ENCODE data around the gene CADM1. TPM values are rescaled to one million over a fixed set of nuclear protein-coding genes. Genes with fewer than 3 reads are reported as not detected.

Gene CADM1
- polyA plus RNA-seq, 2 donors = 1.9 to 3.8 TPM

- no peak overlapping the region for H3K4me3 ChIP-seq (ENCODE audit: low read depth in 1 of 2, low read length in 2 of 2)
- no peaks in the 10 kb centered on the region for H3K4me1 ChIP-seq (ENCODE audit: control insufficient read depth in 2 of 2, insufficient read depth in 2 of 2, low read length in 1 of 2)
- H3K27ac ChIP-seq (ENCODE audit: low read depth in 2 of 2, low read length in 1 of 2) = no peak overlapping the region
Measured at GRCh38 chr11:115208808-115209259, 295.4 kb downstream of the CADM1 start.

GRCh38 chr11:115207916-115208315 lies 296.3 kb downstream of the CADM1 start:
- H3K9me3 ChIP-seq (ENCODE audit: control insufficient read depth in 2 of 2, insufficient read depth in 1 of 2, low read depth in 1 of 2, low read length in 1 of 2) = no peaks in the 10 kb centered on the region
- no peaks in the 10 kb centered on the region for H3K27me3 ChIP-seq (ENCODE audit: control insufficient read depth in 1 of 2, insufficient read depth in 2 of 2, low read length in 2 of 2)
- no peaks in the 10 kb centered on the region for H3K4me1 ChIP-seq (ENCODE audit: control insufficient read depth in 2 of 2, insufficient read depth in 2 of 2, low read length in 1 of 2)
- H3K36me3 ChIP-seq (ENCODE audit: control insufficient read depth in 2 of 2, insufficient read depth in 2 of 2, low read length in 1 of 2) = no peaks in the 10 kb centered on the region
- H3K4me3 ChIP-seq (ENCODE audit: low read depth in 1 of 2, low read length in 2 of 2) = no peak overlapping the region
- WGBS, 2 donors = 94% methylated on average over 1 of the region's 1 CpG
- no peak overlapping the region for H3K27ac ChIP-seq (ENCODE audit: low read depth in 2 of 2, low read length in 1 of 2)

More at GRCh38 chr11:115208808-115209259, 295.4 kb downstream of the CADM1 start:
- 89 to 91% methylated on average over 3 of the region's 3 CpGs for WGBS, 2 donors
- Histone ChIP-seq H3K36me3 (ENCODE audit: control insufficient read depth in 2 of 2, insufficient read depth in 2 of 2, low read length in 1 of 2) (no peaks in the 10 kb centered on the region), H3K9me3 (ENCODE audit: control insufficient read depth in 2 of 2, insufficient read depth in 1 of 2, low read depth in 1 of 2, low read length in 1 of 2) (no peaks in the 10 kb centered on the region), H3K27me3 (ENCODE audit: control insufficient read depth in 1 of 2, insufficient read depth in 2 of 2, low read length in 2 of 2) (no peaks in the 10 kb centered on the region)

GRCh38 chr11:115207166-115207591 lies 297.0 kb downstream of the CADM1 start:
- H3K9me3 ChIP-seq (ENCODE audit: control insufficient read depth in 2 of 2, insufficient read depth in 1 of 2, low read depth in 1 of 2, low read length in 1 of 2) = no peaks in the 10 kb centered on the region
- no peak overlapping the region for H3K27ac ChIP-seq (ENCODE audit: low read depth in 2 of 2, low read length in 1 of 2)
- no peak overlapping the region for H3K4me3 ChIP-seq (ENCODE audit: low read depth in 1 of 2, low read length in 2 of 2)
- H3K27me3 ChIP-seq (ENCODE audit: control insufficient read depth in 1 of 2, insufficient read depth in 2 of 2, low read length in 2 of 2) = no peaks in the 10 kb centered on the region
- WGBS, 2 donors = 56 to 57% methylated on average over 4 of the region's 4 CpGs
- H3K4me1 ChIP-seq (ENCODE audit: control insufficient read depth in 2 of 2, insufficient read depth in 2 of 2, low read length in 1 of 2) = no peaks in the 10 kb centered on the region
- H3K36me3 ChIP-seq (ENCODE audit: control insufficient read depth in 2 of 2, insufficient read depth in 2 of 2, low read length in 1 of 2) = no peaks in the 10 kb centered on the region

- WGBS, 2 donors = 78 to 81% methylated on average over 7 of the region's 7 CpGs
Measured at GRCh38 chr11:115206365-115207022, 297.7 kb downstream of the CADM1 start.

GRCh38 chr11:115202900-115203552 lies 301.2 kb downstream of the CADM1 start:
- Histone ChIP-seq H3K4me3 (ENCODE audit: low read depth in 1 of 2, low read length in 2 of 2) (no peak overlapping the region), H3K27ac (ENCODE audit: low read depth in 2 of 2, low read length in 1 of 2) (no peak overlapping the region), H3K4me1 (ENCODE audit: control insufficient read depth in 2 of 2, insufficient read depth in 2 of 2, low read length in 1 of 2) (no peaks in the 10 kb centered on the region), H3K27me3 (ENCODE audit: control insufficient read depth in 1 of 2, insufficient read depth in 2 of 2, low read length in 2 of 2) (no peaks in the 10 kb centered on the region), H3K9me3 (ENCODE audit: control insufficient read depth in 2 of 2, insufficient read depth in 1 of 2, low read depth in 1 of 2, low read length in 1 of 2) (no peaks in the 10 kb centered on the region), H3K36me3 (ENCODE audit: control insufficient read depth in 2 of 2, insufficient read depth in 2 of 2, low read length in 1 of 2) (no peaks in the 10 kb centered on the region)
- WGBS, 2 donors = 41 to 47% methylated on average over 2 of the region's 2 CpGs

More at GRCh38 chr11:115206365-115207022, 297.7 kb downstream of the CADM1 start:
- Histone ChIP-seq H3K27me3 (ENCODE audit: control insufficient read depth in 1 of 2, insufficient read depth in 2 of 2, low read length in 2 of 2) (no peaks in the 10 kb centered on the region), H3K36me3 (ENCODE audit: control insufficient read depth in 2 of 2, insufficient read depth in 2 of 2, low read length in 1 of 2) (no peaks in the 10 kb centered on the region), H3K4me1 (ENCODE audit: control insufficient read depth in 2 of 2, insufficient read depth in 2 of 2, low read length in 1 of 2) (no peaks in the 10 kb centered on the region), H3K27ac (ENCODE audit: low read depth in 2 of 2, low read length in 1 of 2) (no peak overlapping the region), H3K4me3 (ENCODE audit: low read depth in 1 of 2, low read length in 2 of 2) (no peak overlapping the region), H3K9me3 (ENCODE audit: control insufficient read depth in 2 of 2, insufficient read depth in 1 of 2, low read depth in 1 of 2, low read length in 1 of 2) (no peaks in the 10 kb centered on the region)

- 66 to 71% methylated on average over 2 of the region's 2 CpGs for WGBS, 2 donors
- H3K27me3 ChIP-seq (ENCODE audit: control insufficient read depth in 1 of 2, insufficient read depth in 2 of 2, low read length in 2 of 2) = no peaks in the 10 kb centered on the region
- no peaks in the 10 kb centered on the region for H3K36me3 ChIP-seq (ENCODE audit: control insufficient read depth in 2 of 2, insufficient read depth in 2 of 2, low read length in 1 of 2)
- no peaks in the 10 kb centered on the region for H3K4me1 ChIP-seq (ENCODE audit: control insufficient read depth in 2 of 2, insufficient read depth in 2 of 2, low read length in 1 of 2)
- no peak overlapping the region for H3K27ac ChIP-seq (ENCODE audit: low read depth in 2 of 2, low read length in 1 of 2)
- no peak overlapping the region for H3K4me3 ChIP-seq (ENCODE audit: low read depth in 1 of 2, low read length in 2 of 2)
- no peaks in the 10 kb centered on the region for H3K9me3 ChIP-seq (ENCODE audit: control insufficient read depth in 2 of 2, insufficient read depth in 1 of 2, low read depth in 1 of 2, low read length in 1 of 2)
Measured at GRCh38 chr11:115202074-115202473, 302.1 kb downstream of the CADM1 start.

- 49 to 58% methylated on average over 6 of the region's 6 CpGs for WGBS, 2 donors
- Histone ChIP-seq H3K36me3 (ENCODE audit: control insufficient read depth in 2 of 2, insufficient read depth in 2 of 2, low read length in 1 of 2) (no peaks in the 10 kb centered on the region), H3K9me3 (ENCODE audit: control insufficient read depth in 2 of 2, insufficient read depth in 1 of 2, low read depth in 1 of 2, low read length in 1 of 2) (no peaks in the 10 kb centered on the region), H3K4me1 (ENCODE audit: control insufficient read depth in 2 of 2, insufficient read depth in 2 of 2, low read length in 1 of 2) (no peaks in the 10 kb centered on the region), H3K27ac (ENCODE audit: low read depth in 2 of 2, low read length in 1 of 2) (no peak overlapping the region), H3K4me3 (ENCODE audit: low read depth in 1 of 2, low read length in 2 of 2) (no peak overlapping the region), H3K27me3 (ENCODE audit: control insufficient read depth in 1 of 2, insufficient read depth in 2 of 2, low read length in 2 of 2) (no peaks in the 10 kb centered on the region)
Measured at GRCh38 chr11:115201111-115201792, 303.0 kb downstream of the CADM1 start.

GRCh38 chr11:115199481-115200069 lies 304.6 kb downstream of the CADM1 start:
- Histone ChIP-seq H3K27ac (ENCODE audit: low read depth in 2 of 2, low read length in 1 of 2) (no peak overlapping the region), H3K4me3 (ENCODE audit: low read depth in 1 of 2, low read length in 2 of 2) (no peak overlapping the region), H3K9me3 (ENCODE audit: control insufficient read depth in 2 of 2, insufficient read depth in 1 of 2, low read depth in 1 of 2, low read length in 1 of 2) (no peaks in the 10 kb centered on the region), H3K4me1 (ENCODE audit: control insufficient read depth in 2 of 2, insufficient read depth in 2 of 2, low read length in 1 of 2) (no peaks in the 10 kb centered on the region), H3K36me3 (ENCODE audit: control insufficient read depth in 2 of 2, insufficient read depth in 2 of 2, low read length in 1 of 2) (no peaks in the 10 kb centered on the region), H3K27me3 (ENCODE audit: control insufficient read depth in 1 of 2, insufficient read depth in 2 of 2, low read length in 2 of 2) (no peaks in the 10 kb centered on the region)
- WGBS, 2 donors = 76 to 85% methylated on average over 3 of the region's 3 CpGs

- Histone ChIP-seq H3K36me3 (ENCODE audit: control insufficient read depth in 2 of 2, insufficient read depth in 2 of 2, low read length in 1 of 2) (no peaks in the 10 kb centered on the region), H3K9me3 (ENCODE audit: control insufficient read depth in 2 of 2, insufficient read depth in 1 of 2, low read depth in 1 of 2, low read length in 1 of 2) (no peaks in the 10 kb centered on the region)
- 79 to 84% methylated on average over 9 of the region's 9 CpGs for WGBS, 2 donors
Measured at GRCh38 chr11:115198321-115198741, 305.9 kb downstream of the CADM1 start.

More at GRCh38 chr11:115198321-115198741, 305.9 kb downstream of the CADM1 start:
- no peak overlapping the region for H3K27ac ChIP-seq (ENCODE audit: low read depth in 2 of 2, low read length in 1 of 2)
- H3K4me1 ChIP-seq (ENCODE audit: control insufficient read depth in 2 of 2, insufficient read depth in 2 of 2, low read length in 1 of 2) = no peaks in the 10 kb centered on the region
- H3K27me3 ChIP-seq (ENCODE audit: control insufficient read depth in 1 of 2, insufficient read depth in 2 of 2, low read length in 2 of 2) = no peaks in the 10 kb centered on the region
- H3K4me3 ChIP-seq (ENCODE audit: low read depth in 1 of 2, low read length in 2 of 2) = no peak overlapping the region
